Esophagus squamous epithelium (tissue), 5 donors: Measurements from ENCODE around the gene GPATCH3. TPM values are rescaled to one million over a fixed set of nuclear protein-coding genes. Genes with fewer than 3 reads are reported as not detected.
"Not testable (repeated sequence)": the region's sequence is repeated elsewhere in the genome, so short reads cannot be mapped to it uniquely, and the experiment has no call there.

ENCODE experiments used
- DNase-seq: peaks from one replicate; lab custom pipeline; 2025; lab: John Stamatoyannopoulos, UW
- H3K27ac ChIP-seq, 4 donors: fragments of 200-600 bp; sonication (generic); one replicate each; pipeline ENCODE4 v1.5.1; 2016 to 2019; ENCODE audit warnings: mild to moderate bottlenecking in 1 of 4
- H3K27me3 ChIP-seq, 4 donors: fragments of 200-600 bp; sonication (generic); 1 replicate in 3 of 4; 2 replicates in 1 of 4; pipeline versions ENCODE4 v1.5.1 to v1.6.0; 2017 to 2021; ENCODE audit warnings: antibody characterized with exemption in 1 of 4
- H3K36me3 ChIP-seq, 3 donors: fragments of 200-600 bp; sonication (generic); one replicate each; pipeline ENCODE4 v1.5.1; 2016 to 2019
- H3K4me1 ChIP-seq, 3 donors: fragments of 200-600 bp; sonication (generic); one replicate each; pipeline ENCODE4 v1.5.1; 2017 to 2019
- H3K4me3 ChIP-seq, 4 donors: fragments of 200-600 bp; sonication (generic); 1 replicate in 3 of 4; 2 replicates in 1 of 4; pipeline ENCODE4 v1.5.1; 2016 to 2019; ENCODE audit warnings: mild to moderate bottlenecking in 2 of 4, moderate library complexity in 1 of 4
- H3K9me3 ChIP-seq, 3 donors: fragments of 200-600 bp; sonication (generic); one replicate each; pipeline ENCODE4 v1.5.1; 2016 to 2019
- CTCF ChIP-seq, 6 experiments: fragments of 450-650 bp in 4 of 6; fragments of 200-600 bp in 2 of 6; sonication (generic) in 2 of 6; IDR thresholded peaks; one replicate each; pipeline ENCODE4 v1.5.1; 2016 to 2019; ENCODE audit warnings: antibody characterized with exemption in 6 of 6, mild to moderate bottlenecking in 4 of 6, moderate library complexity in 4 of 6
- POLR2A ChIP-seq, 4 donors: fragments of 450-650 bp; IDR thresholded peaks; one replicate each; pipeline ENCODE4 v1.6.1; 2017; ENCODE audit warnings: antibody characterized with exemption in 4 of 4, mild to moderate bottlenecking in 4 of 4, moderate library complexity in 3 of 4
- WGBS, 2 donors: methylation state at CpG; one replicate each; pipeline ENCODE4 v1.1.5; 2018; 5-methylcytosine and 5-hydroxymethylcytosine counted together
- intact Hi-C: fragments of 100-400 bp; cut with DNase I; formaldehyde crosslinking; loops from one replicate; pipeline ENCODE4 v1.15.0; 2022
- total RNA-seq, 4 donors: library from RNA; depleted of rRNA; stranded (reverse); fragments of >200 nt; gene quantifications; one replicate each; pipeline ENCODE4 v1.1.0, GENCODE V29; 2016
- donor health status: DM: yes; HTN: yes; CAD: no.

GPATCH3 gene
- total RNA-seq, 4 donors from 2014 or later, result 6.9 to 11.2 (median 7.6) TPM

- Histone ChIP-seq H3K4me3 (no peak overlapping the region), H3K36me3 (peaks cover 7 to 44% (median 9%) of the 10 kb centered on the region in 3 donors), H3K27ac (no peak overlapping the region), H3K9me3 (no peaks in the 10 kb centered on the region), H3K27me3 (no peaks in the 10 kb centered on the region), H3K4me1 (peaks cover 5 to 25% (median 6%) of the 10 kb centered on the region in 3 donors)
- intact Hi-C loops, result no loop called here
- DNase-seq, result no peak
- WGBS, 2 donors, result 60 to 74% methylated on average over 4 of the region's 4 CpGs
- TF ChIP-seq CTCF (IDR thresholded peaks at IDR 0.05), result no peak
- no peak for TF ChIP-seq POLR2A (IDR thresholded peaks at IDR 0.05)
Measured at GRCh38 chr1:26874896-26875295, 25.4 kb downstream of the GPATCH3 start.

GRCh38 chr1:26873097-26873496, 27.2 kb downstream of the GPATCH3 start:
- H3K4me3 ChIP-seq, DNase-seq, H3K27me3 ChIP-seq, intact Hi-C loops, H3K9me3 ChIP-seq, H3K27ac ChIP-seq: not testable (repeated sequence)
- Histone ChIP-seq H3K36me3 (peaks cover 0 to 26% (median 3%) of the 10 kb centered on the region in 3 donors), H3K4me1 (peaks cover 5 to 27% (median 6%) of the 10 kb centered on the region in 3 donors)
- WGBS, 2 donors, result 74 to 91% methylated on average over 2 of the region's 2 CpGs

GRCh38 chr1:26864610-26865480, 35.4 kb downstream of the GPATCH3 start:
- TF ChIP-seq CTCF (IDR thresholded peaks at IDR 0.05), result peak in 2 of 6 experiments; percentile 2 to 15
- TF ChIP-seq POLR2A (IDR thresholded peaks at IDR 0.05), result peak in 3 of 4 donors; percentile 59 to 95 (median 94)
- peak overlapping the region; percentile 57 to 88 (median 74) for H3K4me3 ChIP-seq
- no peaks in the 10 kb centered on the region for H3K27me3 ChIP-seq
- WGBS, 2 donors, result 0% methylated on average over 1 to 11 of the region's 75 CpGs
- intact Hi-C loops, result no loop called here
- H3K9me3 ChIP-seq, result no peaks in the 10 kb centered on the region
- no peaks in the 10 kb centered on the region for H3K36me3 ChIP-seq
- H3K4me1 ChIP-seq, result peaks cover 11 to 72% (median 21%) of the 10 kb centered on the region in 3 donors
- H3K27ac ChIP-seq, result peak overlapping the region; percentile 98 to 100 (median 98)
- DNase-seq, result peak; percentile 85

GRCh38 chr1:26863685-26864077, 36.6 kb downstream of the GPATCH3 start:
- Histone ChIP-seq H3K27me3 (no peaks in the 10 kb centered on the region), H3K36me3 (no peaks in the 10 kb centered on the region), H3K9me3 (no peaks in the 10 kb centered on the region), H3K4me3 (peak overlapping the region; percentile 57 to 88 (median 74)), H3K27ac (peak overlapping the region; percentile 98 to 100 (median 98)), H3K4me1 (peaks cover 15 to 83% (median 23%) of the 10 kb centered on the region in 3 donors)
- DNase-seq, result no peak
- TF ChIP-seq CTCF (IDR thresholded peaks at IDR 0.05) (no peak), POLR2A (IDR thresholded peaks at IDR 0.05) (no peak)
- WGBS, 2 donors, result 100% methylated on average over 1 of the region's 20 CpGs; no CpG with 5 or more reads in 1 of the 2 donors
- intact Hi-C loops, result no loop called here

GRCh38 chr1:26862781-26863684, 37.2 kb downstream of the GPATCH3 start, which contains the start of gene SFN:
Gene SFN (plus strand): TSS chr1:26863149. CDS start chr1:26863213, 64 bp downstream.
- no peak for DNase-seq
- no peaks in the 10 kb centered on the region for H3K27me3 ChIP-seq
- 49 to 83% methylated on average over 22 to 25 of the region's 37 CpGs for WGBS, 2 donors
- no peaks in the 10 kb centered on the region for H3K9me3 ChIP-seq
- H3K4me1 ChIP-seq, result peaks cover 16 to 83% (median 29%) of the 10 kb centered on the region in 3 donors
- H3K36me3 ChIP-seq, result no peaks in the 10 kb centered on the region
- peak within 1 kb of the TSS; percentile 98 to 100 (median 98) for H3K27ac ChIP-seq
- TF ChIP-seq POLR2A (IDR thresholded peaks at IDR 0.05) (peak in 3 of 4 donors; percentile 88 to 93 (median 92)), CTCF (IDR thresholded peaks at IDR 0.05) (peak in 5 of 6 experiments; percentile 14 to 82 (median 67))
- peak within 1 kb of the TSS; percentile 57 to 88 (median 74) for H3K4me3 ChIP-seq
- intact Hi-C loops, result no loop called here
